K562 (cell line): ENCODE data around the gene SMARCB1. TPM values are rescaled to one million over a fixed set of nuclear protein-coding genes. Genes with fewer than 3 reads are reported as not detected.

Experiments
- ARID4B ChIP-seq: sonication (generic); formaldehyde crosslinking; IDR thresholded peaks from 2 replicates; pipeline ENCODE4 v1.8.0; 2022; ENCODE audit warnings: mild to moderate bottlenecking, missing genetic modification reagents
- CLOCK ChIP-seq: fragments of 250-450 bp; sonication (Bioruptor Pico); IDR thresholded peaks from 2 replicates; pipeline ENCODE4 v1.4.0; 2020; ENCODE audit warnings: mild to moderate bottlenecking, moderate library complexity, borderline replicate concordance
- ETS2 ChIP-seq: IDR thresholded peaks from 2 replicates; pipeline ENCODE4 v1.6.1; 2016; ENCODE audit warnings: borderline replicate concordance, missing genetic modification characterization, mild to moderate bottlenecking, moderate library complexity, missing compliant biosample characterization; ENCODE audit not compliant: poor library complexity, severe bottlenecking
- HDAC2 ChIP-seq: fragments of 450-650 bp; IDR thresholded peaks from 2 replicates; pipeline ENCODE4 v1.6.1; 2016; ENCODE audit warnings: mild to moderate bottlenecking
- HNRNPL ChIP-seq: fragments of 200-400 bp; formaldehyde crosslinking; IDR thresholded peaks from 2 replicates; pipeline ENCODE4 v1.6.1; 2017; ENCODE audit warnings: low read depth, mild to moderate bottlenecking, low read length
- LCOR ChIP-seq: sonication (generic); formaldehyde crosslinking; IDR thresholded peaks from 2 replicates; pipeline ENCODE4 v1.8.0; 2022; ENCODE audit warnings: mild to moderate bottlenecking, missing genetic modification reagents
- MEIS2 ChIP-seq: fragments of 450-650 bp; IDR thresholded peaks from 2 replicates; pipeline ENCODE4 v1.6.1; 2014; ENCODE audit warnings: mild to moderate bottlenecking; ENCODE audit not compliant: partially characterized antibody
- NFIC ChIP-seq: fragments of 450-650 bp; IDR thresholded peaks from 2 replicates; pipeline ENCODE4 v1.6.1; 2017; ENCODE audit warnings: mild to moderate bottlenecking, inconsistent platforms
- RERE ChIP-seq: sonication (generic); formaldehyde crosslinking; IDR thresholded peaks from 2 replicates; pipeline ENCODE4 v1.8.0; 2023; ENCODE audit warnings: missing genetic modification reagents, mild to moderate bottlenecking, borderline replicate concordance
- SMC3 ChIP-seq: conservative IDR thresholded peaks from 2 replicates; pipeline ENCODE4 v1.6.1; 2011; ENCODE audit warnings: low read depth, low read length, improper control_type of control experiment; ENCODE audit not compliant: insufficient read depth
- TFE3 ChIP-seq: fragments of 450-650 bp; formaldehyde crosslinking; IDR thresholded peaks from 2 replicates; pipeline ENCODE4 v1.4.0; 2020; ENCODE audit warnings: mild to moderate bottlenecking, mixed read lengths
- ZNF431 ChIP-seq: sonication (generic); formaldehyde crosslinking; IDR thresholded peaks from 2 replicates; pipeline ENCODE4 v1.8.0; 2022; ENCODE audit warnings: mild to moderate bottlenecking, missing genetic modification reagents
- polyA plus RNA-seq, 8 experiments: library from polyadenylated mRNA; depleted of rRNA in 4 of 8; stranded (reverse) in 5 of 8; unstranded in 3 of 8; fragments of >200 nt; fragmentation: Nextera tagmentation in 2 of 8; fragmentation: Illumina TruSeq in 1 of 8; extraction: Ambion mirVana in 2 of 8; extraction: Trizol in 1 of 8; gene quantifications; 2 replicates each; pipeline versions ENCODE4 v1.2.1 to v1.2.3, GENCODE V29; 2011 to 2014; ENCODE audit warnings: inconsistent platforms in 1 of 8, missing spikeins in 1 of 8
- total RNA-seq, 7 experiments: library from RNA; depleted of rRNA in 6 of 7; stranded (reverse); fragments of >200 nt in 6 of 7; fragmentation: Illumina TruSeq in 2 of 7; extraction: Trizol in 2 of 7; gene quantifications; 2 replicates each; pipeline versions ENCODE4 v1.2.1 to v1.2.3, GENCODE V29; 2011 to 2021; ENCODE audit warnings: low replicate concordance in 1 of 7

Gene SMARCB1
- total and polyA plus RNA-seq, 9 of the 15 experiments (the other 6 are each of a cell fraction or from before 2014, with no cell fraction given): 1.2 to 113 (median 65.4) TPM

GRCh38 chr22:23838681-23839468, 52.1 kb downstream of the SMARCB1 start, which contains the start of gene DERL3 (continued):
- peak; percentile 91 for TF ChIP-seq ARID4B (CRISPR knock-in tag)
- no peak for TF ChIP-seq HNRNPL
- no peak for TF ChIP-seq RERE (CRISPR knock-in tag)
- no peak for TF ChIP-seq TFE3
- TF ChIP-seq MEIS2: no peak
- TF ChIP-seq ETS2 (tag): no peak
- no peak for TF ChIP-seq SMC3
- TF ChIP-seq HDAC2: 0 out of 2 replicates have a peak, but pooled peaks have one; percentile 45
- TF ChIP-seq NFIC: no peak
- TF ChIP-seq CLOCK: no peak
- peak; percentile 92 for TF ChIP-seq LCOR (CRISPR knock-in tag)
- peak; percentile 79 for TF ChIP-seq ZNF431 (CRISPR knock-in tag)
